ENCODE measurements around the gene CDH23.

- TF ChIP-seq CTCF (IDR thresholded peaks at IDR 0.05) (no peak), POLR2A (IDR thresholded peaks at IDR 0.05) (no peak)
Observed at GRCh38 chr10:71414359-71414758, 17.6 kb downstream of the CDH23 start.

All from uterus (tissue), 2 donors.